Measurements from ENCODE around the gene PHACTR3. TPM values are rescaled to one million over a fixed set of nuclear protein-coding genes. Genes with fewer than 3 reads are reported as not detected.

The PHACTR3 gene
- total and polyA plus RNA-seq, 2 of the 8 experiments (the other 6 are each of a cell fraction or from before 2014, with no cell fraction given) = 0.05 to 0.13 TPM

DNA sequence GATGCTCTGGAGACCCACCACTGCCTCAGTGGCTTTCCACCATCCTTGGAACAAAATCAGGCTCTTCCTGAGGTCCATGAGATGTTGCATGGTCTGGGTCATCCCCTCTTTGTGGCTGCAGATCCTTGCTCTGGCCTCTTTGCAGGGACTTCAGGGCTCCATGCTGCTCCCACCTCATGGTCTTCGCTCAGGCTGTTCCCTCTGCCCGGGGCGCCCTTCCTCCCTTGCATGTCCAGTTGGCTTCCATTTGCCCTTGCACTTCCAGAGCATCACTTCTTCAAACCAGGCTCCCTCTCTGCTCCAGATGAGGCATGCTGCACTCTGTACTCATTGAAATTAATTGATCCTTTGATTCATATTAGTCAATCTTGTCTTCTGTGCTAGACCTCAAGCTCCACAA is 4.4 kb upstream of the PHACTR3 start:
- ChIA-PET CTCF (ENCODE audit: partially characterized antibody) (interaction anchor here (1.2 to 1.5 kb wide), 2 partner anchors 29 to 37 kb away, joined by 3 to 5 read pairs; no protein-coding TSS in a partner anchor), POLR2A (ENCODE audit: partially characterized antibody) (no interaction called here)
- no peak for FAIRE-seq

More for the DNA sequence above, 4.4 kb upstream of the PHACTR3 start:
- Histone ChIP-seq H2BK5ac (ENCODE audit: low read depth, low read length) (no peak overlapping the region), H3K9ac (replicated peaks in 1 of 4; ENCODE audit: extremely low read depth in 1 of 4, low read depth in 3 of 4, low read length in 3 of 4) (no peak overlapping the region), H4K8ac (ENCODE audit: extremely low read depth, insufficient read depth, low read length) (no peak overlapping the region; the same call in 1 of the 2 replicates), H2AFZ (ENCODE audit: low read length) (no peak overlapping the region), H4K5ac (ENCODE audit: insufficient read length, low read depth, low read length) (no peak overlapping the region), H3K36me3 (ENCODE audit: control insufficient read depth in 2 of 4, insufficient read depth in 4 of 4, low read length in 3 of 4) (no peaks in the 10 kb centered on the region; a peak in 1 of 8 replicates), H3K9me3 (ENCODE audit: insufficient read depth in 2 of 2, low read depth in 1 of 2, low read length in 1 of 2) (peaks cover 47 to 84% of the 10 kb centered on the region in 2 experiments), H3K4ac (replicated peaks; ENCODE audit: insufficient read length, low read depth, low read length) (no peak overlapping the region), H3K4me3 (ENCODE audit: extremely low read depth in 1 of 4, insufficient read depth in 2 of 4, low read depth in 3 of 4, low read length in 4 of 4) (no peak overlapping the region), H3K56ac (replicated peaks; ENCODE audit: insufficient read length, low read depth, low read length) (no peak overlapping the region), H2BK12ac (ENCODE audit: low read depth, low read length) (no peak overlapping the region), H3K23me2 (ENCODE audit: low read depth, low read length) (no peaks in the 10 kb centered on the region), H3K18ac (ENCODE audit: extremely low read depth, low read length) (no peak overlapping the region), H3K4me1 (replicated peaks in 1 of 4; ENCODE audit: control insufficient read depth in 3 of 4, insufficient read depth in 4 of 4, low read length in 3 of 4) (no peaks in the 10 kb centered on the region; a peak in 1 of 7 replicates), H3K27me3 (replicated peaks in 1 of 4; ENCODE audit: control insufficient read depth in 3 of 4, extremely low read depth in 1 of 4, insufficient read depth in 3 of 4, low read length in 3 of 4) (peaks cover 0 to 21% (median 4%) of the 10 kb centered on the region in 4 experiments; a peak in 3 of 7 replicates), H2BK20ac (ENCODE audit: low read length) (no peak overlapping the region), H2BK15ac (ENCODE audit: low read length) (no peak overlapping the region), H3K27ac (ENCODE audit: low read depth, low read length) (no peak overlapping the region), H3K4me2 (ENCODE audit: insufficient read depth in 1 of 2, low read depth in 2 of 2, low read length in 2 of 2) (no peak overlapping the region), H2AK5ac (ENCODE audit: low read depth, low read length) (no peak overlapping the region), H4K20me1 (replicated peaks in 1 of 2; ENCODE audit: control insufficient read depth in 1 of 2, insufficient read depth in 2 of 2, low read length in 2 of 2) (no peaks in the 10 kb centered on the region), H3K79me2 (ENCODE audit: control insufficient read depth in 1 of 2, insufficient read depth in 2 of 2, low read length in 2 of 2) (no peaks in the 10 kb centered on the region), H2BK120ac (replicated peaks; ENCODE audit: low read depth, low read length) (no peak overlapping the region), H4K91ac (replicated peaks; ENCODE audit: insufficient read length, low read length) (no peak overlapping the region), H3K23ac (ENCODE audit: insufficient read length) (no peak overlapping the region), H3K14ac (ENCODE audit: insufficient read length) (no peak overlapping the region), H3K79me1 (ENCODE audit: low read depth, low read length) (no peaks in the 10 kb centered on the region)
- DNase-seq (ENCODE audit: low read depth in 1 of 2, low spot score in 2 of 2) = no peak
- WGBS, 2 experiments (ENCODE audit: extremely low coverage in 1 of 2, insufficient coverage in 1 of 2, insufficient read length in 1 of 2, insufficient replicate concordance in 2 of 2, low coverage in 1 of 2, low lambda C conversion rate in 2 of 2, missing lambda C conversion rate in 1 of 2) = 78% methylated on average over 3 of the region's 3 CpGs; no CpG with 5 or more reads in 1 of the 2 experiments
- TF ChIP-seq PHF8 (conservative IDR thresholded peaks at IDR 0.05; ENCODE audit: low read depth, low read length) (no peak), EP300 (IDR thresholded peaks at IDR 0.05; ENCODE audit: borderline replicate concordance in 1 of 2, low read depth in 2 of 2, low read length in 2 of 2) (no peak)
